ENCODE data around the gene FSD1. TPM values are rescaled to one million over a fixed set of nuclear protein-coding genes. Genes with fewer than 3 reads are reported as not detected.
A peak's percentile ranks its signal among the peaks of the same experiment; 100 is the strongest.

The FSD1 gene
- total and polyA plus RNA-seq, 9 of the 15 experiments (the other 6 are each of a cell fraction or from before 2014, with no cell fraction given): 0.11 to 1.9 (median 0.94) TPM; not detected in 1

- TF ChIP-seq L3MBTL2 (IDR thresholded peaks at IDR 0.05): peak; percentile 95
- no peak for TF ChIP-seq MLX (CRISPR knock-in tag; conservative IDR thresholded peaks at IDR 0.05)
- TF ChIP-seq VEZF1 (CRISPR knock-in tag; IDR thresholded peaks at IDR 0.05): peak; percentile 66; the same call in 1 of the 2 replicates
- TF ChIP-seq EZH2 (IDR thresholded peaks at IDR 0.05; ENCODE audit: borderline replicate concordance, low read depth, low read length): no peak
- no peak for TF ChIP-seq KDM4B (IDR thresholded peaks at IDR 0.05; ENCODE audit: borderline replicate concordance in 2 of 2, low read depth in 1 of 2)
- TF ChIP-seq PTBP1 (IDR thresholded peaks at IDR 0.05; ENCODE audit: low read depth, low read length): no peak
- TF ChIP-seq E4F1 (CRISPR knock-in tag; IDR thresholded peaks at IDR 0.05; ENCODE audit: borderline replicate concordance): no peak
- no peak for TF ChIP-seq KLF1 (tag; IDR thresholded peaks at IDR 0.05)
- TF ChIP-seq ZBTB43 (CRISPR knock-in tag; IDR thresholded peaks at IDR 0.05): no peak
- TF ChIP-seq CCNT2 (IDR thresholded peaks at IDR 0.05; ENCODE audit: borderline replicate concordance, extremely low read depth, insufficient read length, low read depth, low read length): peak; percentile 100
- peak; percentile 65 for TF ChIP-seq TBP (optimal IDR thresholded peaks at IDR 0.05; ENCODE audit: low read depth, low read length)
- TF ChIP-seq NBN (IDR thresholded peaks at IDR 0.05; ENCODE audit: low read depth): no peak
- TF ChIP-seq SP2 (IDR thresholded peaks at IDR 0.05; ENCODE audit: extremely low read depth, low read depth, low read length, poor library complexity, severe bottlenecking): peak; percentile 73
- no peak for TF ChIP-seq HNRNPLL (IDR thresholded peaks at IDR 0.05; ENCODE audit: low read depth, low read length, poor library complexity, severe bottlenecking)
- no peak for TF ChIP-seq FUS (optimal IDR thresholded peaks at IDR 0.05; ENCODE audit: low read depth, low read length)
- no peak for TF ChIP-seq PHB2 (IDR thresholded peaks at IDR 0.05; ENCODE audit: low read depth)
- TF ChIP-seq ERF (CRISPR knock-in tag; IDR thresholded peaks at IDR 0.05): 0 out of 2 replicates have a peak, but pooled peaks have one; percentile 66
- peak; percentile 98 for TF ChIP-seq MYC (IDR thresholded peaks at IDR 0.05; ENCODE audit: low read depth, low read length)
- TF ChIP-seq MYC (CRISPR knock-in tag; IDR thresholded peaks at IDR 0.05; ENCODE audit: borderline replicate concordance, low read depth): peak; percentile 92; the same call in 1 of the 2 replicates
Measured at GRCh38 chr19:4328243-4328990, 24.0 kb downstream of the FSD1 start (continued).
